GM12878 (cell line): ENCODE data around the gene ZBTB44.
"Not testable (repeated sequence)": the region's sequence is repeated elsewhere in the genome, so short reads cannot be mapped to it uniquely, and the experiment has no call there.

Source experiments
- CBX3 ChIP-seq: fragments of 200-600 bp; sonication (generic); IDR thresholded peaks from 2 replicates; pipeline ENCODE4 v1.6.1; 2016; ENCODE audit warnings: low read depth, borderline replicate concordance
- CTCF ChIP-seq, 3 experiments: IDR thresholded peaks in 2 of 3; conservative IDR thresholded peaks in 1 of 3; 2 replicates each; pipeline ENCODE4 v1.5.1; 2011; ENCODE audit warnings: low read depth in 3 of 3, low read length in 3 of 3, mild to moderate bottlenecking in 3 of 3, control low read depth in 2 of 3, moderate library complexity in 2 of 3, inconsistent platforms in 1 of 3, mixed read lengths in 1 of 3; ENCODE audit not compliant: control insufficient read depth in 2 of 3, insufficient read depth in 1 of 3; ENCODE audit errors: extremely low read depth in 1 of 3
- POLR2A ChIP-seq: IDR thresholded peaks from 2 replicates; pipeline ENCODE4 v1.6.1; 2011; ENCODE audit warnings: low read depth, mild to moderate bottlenecking, low read length
- POLR2AphosphoS5 ChIP-seq: IDR thresholded peaks from 2 replicates; pipeline ENCODE4 v1.6.1; 2011; ENCODE audit warnings: mild to moderate bottlenecking, low read length, inconsistent platforms
- REST ChIP-seq: IDR thresholded peaks from 2 replicates; pipeline ENCODE4 v1.6.1; 2012; ENCODE audit warnings: mild to moderate bottlenecking, low read depth, low read length
- SREBF2 ChIP-seq: IDR thresholded peaks from 2 replicates; pipeline ENCODE4 v1.6.1; 2012; ENCODE audit warnings: mild to moderate bottlenecking, low read length
- ZNF274 ChIP-seq: IDR thresholded peaks from one replicate; pipeline ENCODE4 v1.8.0; 2011; ENCODE audit not compliant: insufficient read length, insufficient read depth

- not testable (repeated sequence) for TF ChIP-seq CTCF (IDR thresholded peaks at IDR 0.05 in 2 of 3, conservative IDR thresholded peaks at IDR 0.05 in 1 of 3; ENCODE audit: control insufficient read depth in 2 of 3, extremely low read depth in 1 of 3, insufficient read depth in 1 of 3, low read depth in 3 of 3, low read length in 3 of 3); SREBF2; POLR2A; POLR2AphosphoS5; ZNF274; CBX3; REST
Observed at GRCh38 chr11:130331397-130331796, 16.7 kb upstream of the ZBTB44 start.
